NCI-H460 (cell line): ENCODE measurements around the gene ZC3H10. TPM values are rescaled to one million over a fixed set of nuclear protein-coding genes. Genes with fewer than 3 reads are reported as not detected.
"Not testable (repeated sequence)": the region's sequence is repeated elsewhere in the genome, so short reads cannot be mapped to it uniquely, and the experiment has no call there.

Experiments used
- DNase-seq: peaks from one replicate; pipeline ENCODE4 v3.0.0-alpha.2; 2016; ENCODE audit warnings: low read depth; ENCODE audit errors: extremely low read depth
- total RNA-seq: library from RNA; depleted of rRNA; stranded (reverse); fragments of >200 nt; shearing (Covaris generic); gene quantifications from 2 replicates; pipeline ENCODE4 v1.2.3, GENCODE V29; 2014

Gene ZC3H10
- total RNA-seq, 1 experiment from 2014 or later, result 5.3 TPM

DNA sequence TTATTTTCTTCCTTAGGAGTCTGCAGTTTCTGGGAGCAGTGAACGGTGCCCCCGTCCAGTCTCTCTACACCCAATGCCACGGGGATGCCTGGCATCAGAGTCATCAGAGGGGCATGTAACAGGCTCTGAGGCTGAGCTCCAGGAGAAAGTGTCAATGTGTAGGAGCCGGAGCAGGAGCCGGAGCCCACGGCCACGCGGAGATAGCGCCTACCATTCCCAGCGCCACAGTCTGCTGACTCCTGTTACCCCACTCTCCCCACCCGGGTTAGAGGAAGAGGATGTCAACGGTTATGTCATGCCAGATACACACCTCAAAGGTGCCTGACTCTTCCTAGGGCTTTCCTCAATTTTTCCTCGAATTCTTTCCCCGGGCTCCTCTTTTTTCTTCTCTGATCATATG, 17.0 kb upstream of the ZC3H10 start:
- DNase-seq, result no peak

DNA sequence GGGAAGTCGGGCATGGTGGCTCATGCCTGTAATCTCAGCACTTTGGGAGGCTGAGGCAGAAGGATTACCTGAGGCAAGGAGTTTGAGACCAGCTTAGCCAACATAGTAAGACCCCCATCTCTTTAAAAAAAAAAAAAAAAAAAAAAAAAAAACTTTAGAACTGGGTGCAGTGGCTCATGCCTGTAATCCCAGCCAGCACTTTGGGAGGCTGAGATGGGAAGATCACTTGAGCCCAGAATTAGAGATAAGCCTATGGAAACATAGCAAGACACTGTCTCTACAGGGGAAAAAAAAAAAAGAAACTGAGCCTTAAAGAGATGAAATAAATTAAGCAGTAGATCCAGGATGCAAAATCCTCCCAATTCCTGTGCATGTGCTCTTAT, 15.4 kb upstream of the ZC3H10 start:
- DNase-seq, result no peak

DNA sequence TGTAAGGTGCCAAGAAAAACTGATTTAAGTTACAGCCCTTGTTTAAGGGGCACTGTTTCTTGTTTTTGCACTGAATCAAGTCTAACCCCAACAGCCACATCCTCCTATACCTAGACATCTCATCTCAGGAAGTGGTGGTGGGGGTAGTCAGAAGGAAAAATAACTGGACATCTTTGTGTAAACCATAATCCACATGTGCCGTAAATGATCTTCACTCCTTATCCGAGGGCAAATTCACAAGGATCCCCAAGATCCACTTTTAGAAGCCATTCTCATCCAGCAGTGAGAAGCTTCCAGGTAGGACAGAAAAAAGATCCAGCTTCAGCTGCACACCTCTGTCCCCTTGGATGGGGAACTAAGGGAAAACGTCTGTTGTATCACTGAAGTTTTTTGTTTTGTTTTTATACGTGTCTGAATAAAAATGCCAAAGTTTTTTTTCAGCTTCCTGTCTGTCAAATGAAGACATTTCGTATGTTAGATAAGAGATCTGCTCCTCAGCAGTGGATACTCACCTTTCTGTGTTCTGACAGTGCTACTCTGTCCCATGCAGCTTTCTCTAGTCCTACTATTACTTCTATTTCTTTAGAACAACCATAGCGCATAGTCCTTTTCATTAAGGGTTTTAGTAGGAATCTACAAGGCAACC, 14.9 kb upstream of the ZC3H10 start:
- DNase-seq, result no peak

DNA sequence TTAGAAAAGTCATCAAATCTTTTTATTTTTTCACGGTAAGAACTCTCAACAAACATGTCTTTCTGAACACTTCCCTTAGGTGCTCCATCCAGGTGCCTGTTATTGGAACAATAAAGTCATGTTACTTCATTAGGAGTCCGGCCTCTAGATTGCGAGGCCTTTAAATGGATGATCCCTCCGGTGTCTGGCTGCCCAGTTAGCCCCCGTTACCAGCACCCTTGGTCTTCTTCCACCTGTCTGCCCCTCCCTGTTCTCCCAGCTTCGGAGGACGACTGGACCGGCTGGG, 14.3 kb upstream of the ZC3H10 start:
- DNase-seq, result no peak

DNA sequence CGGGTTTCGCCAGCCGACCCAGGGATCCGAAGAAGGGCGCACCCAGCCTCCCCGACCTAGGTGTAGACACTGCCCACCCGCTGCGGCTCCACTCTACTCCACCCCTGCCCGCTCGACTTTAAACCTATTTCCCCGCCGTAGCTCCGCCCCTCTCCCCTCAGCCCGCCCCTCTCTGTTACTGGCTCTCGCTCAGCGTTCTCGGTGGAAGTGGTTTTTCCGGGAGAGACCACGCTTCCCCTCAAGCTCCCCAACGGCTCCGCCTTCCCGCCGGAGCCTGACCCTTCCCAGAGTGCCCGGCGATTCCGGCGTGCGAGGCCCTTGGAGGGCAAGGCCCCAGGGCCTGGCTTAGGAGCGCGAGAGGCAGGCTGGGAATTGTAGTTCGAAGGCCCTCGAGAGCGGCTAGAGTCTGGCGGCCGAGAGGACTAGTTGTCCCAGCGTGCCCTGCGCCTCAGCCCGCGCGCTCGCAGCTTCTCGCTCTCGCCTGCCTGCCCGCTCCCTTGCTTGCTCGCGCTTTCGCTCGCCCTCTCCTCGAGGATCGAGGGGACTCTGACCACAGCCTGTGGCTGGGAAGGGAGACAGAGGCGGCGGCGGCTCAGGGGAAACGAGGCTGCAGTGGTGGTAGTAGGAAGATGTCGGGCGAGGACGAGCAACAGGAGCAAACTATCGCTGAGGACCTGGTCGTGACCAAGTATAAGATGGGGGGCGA, 13.8 kb upstream of the ZC3H10 start, which contains the start of gene PA2G4:
Gene PA2G4 (plus strand): TSS at position 451 of the 706 bp plus-strand sequence. CDS start 179 bp downstream, at position 630.
- peak; percentile 98 for DNase-seq

DNA sequence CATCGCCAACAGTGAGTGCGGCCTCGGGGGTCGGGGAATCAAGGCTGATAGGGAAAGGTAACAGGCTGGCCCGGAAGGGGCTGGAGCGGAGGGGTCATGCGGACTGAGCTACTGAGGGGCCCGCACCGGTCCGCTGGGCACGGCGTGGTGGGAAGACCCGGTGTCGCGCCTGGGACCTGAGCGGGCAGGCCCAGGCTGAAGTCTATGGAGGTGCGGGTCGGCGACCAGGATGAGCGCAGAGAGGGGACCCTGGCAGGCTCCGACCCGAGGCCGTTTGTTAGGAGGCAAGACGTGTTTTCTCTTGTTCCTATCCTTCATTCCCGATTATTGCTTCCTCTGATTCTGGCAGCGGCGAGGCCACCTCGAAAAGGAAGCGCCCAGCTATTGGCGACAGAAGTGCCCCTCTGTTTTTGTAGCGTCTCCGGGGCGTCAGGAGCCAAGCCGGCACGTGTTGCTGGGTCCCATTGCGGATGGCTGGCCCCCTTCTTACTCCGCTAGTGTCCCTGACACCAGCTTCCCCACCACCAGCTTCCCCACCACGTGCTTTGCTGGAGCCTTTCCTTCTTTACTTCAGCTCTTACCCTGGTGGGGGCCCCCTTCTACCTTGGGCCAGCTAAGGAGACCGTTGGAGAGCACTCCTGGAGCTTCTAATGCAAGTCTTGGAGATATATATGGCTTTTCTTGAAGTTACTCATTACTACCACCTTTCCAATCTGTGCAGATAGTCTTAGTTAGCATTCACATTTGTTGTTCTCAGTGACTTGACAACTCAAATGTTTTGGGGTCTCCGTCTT, 13.1 kb upstream of the ZC3H10 start:
- DNase-seq, result no peak

DNA sequence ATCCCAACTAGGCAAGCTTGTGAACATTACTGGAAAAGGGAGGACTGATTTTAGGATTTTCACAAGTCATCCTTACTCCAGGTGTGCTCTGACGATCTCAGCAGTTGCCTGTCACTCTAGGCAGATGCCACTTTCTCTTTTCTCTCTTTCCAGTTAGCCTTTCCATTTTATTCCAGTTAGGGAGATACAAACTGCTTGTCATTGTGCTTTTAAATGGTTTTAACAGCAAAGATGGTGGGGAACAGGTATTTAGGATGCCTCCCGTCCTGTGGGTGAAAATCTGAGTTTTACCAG, 12.5 kb upstream of the ZC3H10 start:
- DNase-seq, result no peak

DNA sequence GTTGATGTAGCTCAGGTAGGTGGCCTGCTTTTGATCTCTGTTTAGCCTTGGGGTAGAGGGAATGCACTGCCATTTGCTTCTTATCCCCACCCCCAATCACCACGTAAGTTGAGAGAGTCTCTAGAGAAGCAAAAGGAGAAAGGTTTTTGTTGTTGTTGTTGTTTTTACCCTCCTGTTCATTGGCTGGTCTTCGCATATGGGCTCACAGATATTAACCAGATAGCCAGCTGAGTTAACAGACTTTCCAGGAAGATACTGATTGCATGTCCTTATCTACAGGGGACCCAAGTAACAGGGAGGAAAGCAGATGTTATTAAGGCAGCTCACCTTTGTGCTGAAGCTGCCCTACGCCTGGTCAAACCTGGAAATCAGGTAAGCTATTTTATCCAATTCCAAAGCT, 10.8 kb upstream of the ZC3H10 start:
- no peak for DNase-seq

DNA sequence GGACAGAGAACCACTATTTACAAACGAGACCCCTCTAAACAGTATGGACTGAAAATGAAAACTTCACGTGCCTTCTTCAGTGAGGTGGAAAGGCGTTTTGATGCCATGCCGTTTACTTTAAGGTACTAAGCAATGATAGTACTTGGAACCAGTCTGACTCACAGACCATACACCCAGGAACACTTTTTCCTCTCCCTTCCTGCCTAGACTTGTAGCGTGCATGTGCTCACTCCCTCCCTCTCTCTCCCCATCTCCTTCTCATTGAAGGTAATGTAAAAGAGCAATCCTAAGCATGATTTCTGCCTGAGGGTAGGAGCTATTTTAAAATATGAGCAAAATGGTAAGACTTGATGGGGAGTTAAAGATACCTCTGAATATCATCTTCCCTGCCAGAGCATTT, 7.5 kb upstream of the ZC3H10 start:
- DNase-seq, result no peak

DNA sequence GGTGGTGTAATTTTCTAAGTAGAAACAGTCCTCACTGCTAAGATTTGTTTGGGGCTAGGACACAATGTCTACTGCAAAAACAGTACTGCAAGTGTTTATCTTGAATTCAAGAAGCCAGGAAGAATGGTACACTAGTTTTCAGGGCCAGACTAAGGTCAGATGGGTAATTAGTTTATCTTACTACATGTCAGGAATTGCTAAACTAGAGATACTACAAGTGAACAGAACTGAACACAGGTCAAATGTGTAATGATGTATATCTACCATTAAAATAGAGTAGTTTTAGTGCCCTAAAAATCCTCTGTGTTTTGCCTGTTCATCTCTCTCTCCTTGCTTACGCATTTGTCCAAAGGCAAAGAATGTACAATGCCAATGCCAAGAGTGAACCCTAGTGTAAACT, 4.0 kb upstream of the ZC3H10 start:
- no peak for DNase-seq

DNA sequence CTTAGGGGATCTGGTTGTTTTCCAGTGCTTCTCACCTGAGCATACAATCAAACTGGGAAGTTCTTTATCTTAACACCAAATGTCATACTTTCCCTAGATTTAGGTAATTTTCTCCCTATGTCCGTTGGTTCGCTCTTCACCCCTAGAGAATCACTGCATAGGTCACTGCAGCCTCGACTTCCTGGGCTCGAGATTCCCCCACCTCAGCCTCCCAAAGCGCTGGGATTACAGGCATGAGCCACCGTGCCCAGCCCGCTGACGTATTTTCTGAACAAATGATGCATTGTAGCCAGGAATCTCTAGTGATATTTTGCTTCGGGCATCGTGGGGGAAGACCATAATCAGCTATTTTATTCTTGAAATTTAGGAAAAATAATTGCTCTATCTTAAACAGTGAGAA, 2.7 kb upstream of the ZC3H10 start:
- DNase-seq, result no peak

DNA sequence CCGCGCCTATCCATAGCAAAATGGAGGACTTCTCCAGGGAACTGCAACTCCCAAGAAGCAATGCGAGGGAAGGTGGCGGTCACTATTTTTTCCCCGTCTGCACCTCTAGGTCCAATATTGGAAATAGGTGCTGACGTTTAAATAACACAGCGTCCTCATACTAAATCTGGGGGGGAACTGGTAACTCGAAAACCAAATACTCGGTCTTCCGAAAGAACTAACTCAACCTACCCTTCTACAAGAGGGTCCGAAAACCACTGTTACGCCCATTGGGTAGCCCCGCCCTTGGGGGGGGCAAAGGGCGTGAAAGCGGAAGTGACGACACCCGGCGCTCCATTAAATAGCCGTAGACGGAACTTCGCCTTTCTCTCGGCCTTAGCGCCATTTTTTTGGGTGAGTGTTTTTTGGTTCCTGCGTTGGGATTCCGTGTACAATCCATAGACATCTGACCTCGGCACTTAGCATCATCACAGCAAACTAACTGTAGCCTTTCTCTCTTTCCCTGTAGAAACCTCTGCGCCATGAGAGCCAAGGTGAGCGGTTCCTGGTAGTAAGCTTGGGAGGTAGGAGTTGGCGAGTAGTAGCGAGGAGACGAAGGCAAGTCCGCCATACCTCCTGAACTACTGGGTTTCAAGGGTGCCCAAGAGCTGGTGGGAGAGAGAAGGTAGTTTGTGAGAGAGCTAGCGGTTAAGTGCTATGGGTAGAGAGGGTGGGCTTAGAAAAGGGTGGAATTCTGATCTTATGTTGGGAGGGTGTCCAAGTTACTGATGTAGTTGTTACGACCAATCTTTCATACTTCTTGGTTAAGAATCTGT, 1.6 kb upstream of the ZC3H10 start, which contains the start of gene RPL41:
Gene RPL41 (plus strand): TSS at position 367 of the 815 bp plus-strand sequence.
- DNase-seq, result peak; percentile 95

DNA sequence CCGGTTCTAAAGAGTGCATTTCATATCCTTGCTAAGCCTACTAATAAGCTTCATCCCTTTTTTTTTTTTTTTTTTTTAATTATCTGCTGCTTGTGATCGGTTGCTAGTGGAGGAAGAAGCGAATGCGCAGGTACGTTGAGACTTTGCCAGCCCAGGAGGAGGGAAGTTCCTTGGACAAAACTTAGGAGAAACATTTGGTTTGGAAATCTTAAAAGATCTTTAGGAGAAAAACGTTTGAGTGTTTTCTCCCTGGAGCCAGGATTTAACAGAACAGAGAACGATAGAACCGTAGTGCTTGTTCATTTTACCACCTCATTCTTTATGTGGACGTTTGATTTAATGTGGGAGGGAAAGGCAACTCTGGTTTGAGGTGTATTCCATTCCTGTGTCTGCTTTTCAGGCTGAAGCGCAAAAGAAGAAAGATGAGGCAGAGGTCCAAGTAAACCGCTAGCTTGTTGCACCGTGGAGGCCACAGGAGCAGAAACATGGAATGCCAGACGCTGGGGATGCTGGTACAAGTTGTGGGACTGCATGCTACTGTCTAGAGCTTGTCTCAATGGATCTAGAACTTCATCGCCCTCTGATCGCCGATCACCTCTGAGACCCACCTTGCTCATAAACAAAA, 872 bp upstream of the ZC3H10 start:
- DNase-seq, result not testable (repeated sequence)

DNA sequence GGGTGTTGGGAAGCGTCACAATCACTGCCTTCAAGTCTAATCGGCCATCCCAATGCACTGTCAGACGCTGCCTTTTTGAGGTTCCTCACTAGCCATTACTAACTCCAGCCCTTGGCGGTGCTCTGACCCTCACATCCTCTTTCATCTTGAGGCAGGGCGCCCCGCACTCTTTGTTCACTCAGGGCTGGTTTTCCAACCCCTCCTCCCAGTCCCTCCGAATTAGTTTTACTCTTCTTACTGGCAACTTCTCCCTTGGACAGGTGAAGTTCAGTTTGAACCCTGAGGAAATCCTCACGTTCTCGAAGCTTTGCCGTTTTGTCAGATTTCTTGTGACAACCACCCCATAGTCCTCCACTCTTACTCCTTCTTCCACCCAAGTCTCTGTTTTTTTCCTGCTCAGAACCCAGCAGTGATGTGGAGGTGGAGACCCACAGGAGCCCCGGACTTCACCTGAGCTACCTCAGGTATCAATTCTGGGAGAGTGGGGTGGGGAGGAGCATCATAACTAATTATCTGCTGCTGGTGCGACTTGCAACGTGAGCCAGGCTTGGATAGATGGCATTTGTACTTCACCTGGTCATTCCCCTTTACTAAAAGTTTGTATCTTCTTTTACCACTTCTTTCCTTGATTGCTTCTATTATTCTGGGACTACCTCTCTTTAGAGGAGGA, 757 bp downstream of the ZC3H10 start:
- no peak for DNase-seq

DNA sequence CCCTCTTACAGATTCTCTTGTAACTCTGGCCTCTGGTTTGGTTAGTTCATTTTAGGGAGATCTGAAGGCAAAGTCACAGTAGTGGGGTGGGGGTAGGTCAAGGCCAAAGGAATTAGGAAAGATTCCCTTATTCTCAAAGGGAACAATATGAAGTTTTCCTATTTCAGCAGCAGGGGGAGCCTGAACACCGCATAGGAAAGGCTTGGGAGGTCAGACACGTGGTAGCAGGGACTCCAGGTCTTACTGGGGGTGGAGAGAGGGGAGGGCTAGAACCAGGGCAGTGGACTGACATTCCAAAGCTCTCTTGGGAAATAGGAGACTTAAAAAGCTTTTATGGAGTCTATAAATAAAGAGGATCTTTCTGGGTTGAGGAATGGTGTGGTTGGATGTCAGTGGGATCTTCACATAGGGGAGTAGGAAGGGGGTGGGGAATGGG, 1.3 kb downstream of the ZC3H10 start:
- peak; percentile 87 for DNase-seq

DNA sequence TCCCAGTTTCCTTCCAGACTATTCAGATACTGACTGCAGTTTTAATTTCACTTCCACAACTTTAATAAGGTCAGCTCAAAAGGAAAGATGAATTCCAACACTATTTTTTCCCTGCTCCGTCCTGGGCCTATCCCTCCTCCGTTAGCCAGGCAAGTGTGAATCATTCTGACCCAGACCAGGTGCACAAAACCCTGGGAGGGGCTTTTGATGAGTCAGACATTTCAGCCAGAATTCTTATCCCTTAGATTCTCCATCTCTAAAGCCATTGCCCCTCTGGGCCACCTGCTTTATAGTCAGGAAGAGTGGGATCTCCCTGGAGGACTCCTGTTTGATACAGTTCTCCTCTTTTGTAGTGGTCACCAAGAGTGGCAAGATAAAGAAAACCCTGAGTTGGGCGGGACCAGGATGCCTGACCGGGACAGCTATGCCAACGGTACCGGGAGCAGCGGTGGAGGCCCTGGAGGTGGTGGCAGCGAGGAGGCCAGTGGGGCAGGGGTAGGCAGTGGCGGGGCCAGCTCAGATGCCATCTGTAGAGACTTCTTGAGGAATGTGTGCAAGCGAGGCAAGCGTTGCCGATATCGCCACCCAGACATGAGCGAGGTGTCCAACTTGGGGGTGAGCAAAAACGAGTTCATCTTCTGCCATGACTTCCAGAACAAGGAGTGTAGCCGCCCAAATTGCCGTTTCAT, 2.2 kb downstream of the ZC3H10 start:
- DNase-seq, result no peak

DNA sequence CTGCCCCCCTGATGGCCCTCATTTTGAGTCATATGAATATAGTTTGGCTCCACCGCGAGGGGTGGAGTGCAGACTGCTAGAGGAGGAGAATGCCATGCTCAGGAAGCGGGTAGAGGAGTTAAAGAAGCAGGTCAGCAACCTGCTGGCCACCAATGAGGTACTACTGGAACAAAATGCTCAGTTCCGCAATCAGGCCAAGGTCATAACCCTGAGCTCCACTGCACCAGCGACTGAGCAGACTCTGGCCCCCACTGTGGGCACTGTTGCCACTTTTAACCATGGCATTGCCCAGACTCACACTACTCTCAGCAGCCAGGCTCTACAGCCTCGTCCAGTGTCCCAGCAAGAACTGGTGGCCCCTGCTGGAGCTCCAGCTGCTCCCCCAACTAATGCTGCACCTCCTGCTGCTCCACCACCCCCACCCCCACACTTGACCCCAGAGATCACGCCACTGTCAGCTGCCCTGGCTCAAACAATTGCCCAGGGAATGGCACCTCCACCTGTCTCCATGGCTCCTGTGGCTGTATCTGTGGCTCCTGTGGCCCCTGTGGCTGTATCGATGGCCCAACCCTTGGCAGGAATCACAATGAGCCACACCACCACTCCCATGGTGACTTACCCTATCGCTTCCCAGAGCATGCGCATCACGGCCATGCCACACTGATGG, 3.3 kb downstream of the ZC3H10 start:
- no peak for DNase-seq

DNA sequence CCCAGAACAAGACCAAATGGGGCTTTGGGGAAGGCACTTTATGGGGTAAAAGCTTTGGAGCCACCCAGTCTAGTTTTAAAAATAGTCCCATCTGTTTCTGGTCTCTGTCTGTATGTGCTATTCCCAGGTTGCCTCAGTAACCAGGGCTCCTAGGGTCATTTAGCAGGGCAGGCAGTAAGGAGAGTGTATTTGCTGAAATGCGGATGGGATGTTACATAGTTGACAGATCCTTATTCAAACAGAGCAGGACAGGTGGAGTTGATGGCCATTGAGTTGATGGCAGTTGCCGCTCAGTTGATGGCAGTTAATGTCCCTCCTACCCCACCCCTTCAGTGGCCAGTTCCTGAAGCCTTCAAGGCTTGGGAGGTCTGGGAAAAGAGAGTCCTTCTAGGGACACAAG, 4.6 kb downstream of the ZC3H10 start:
- DNase-seq, result no peak

DNA sequence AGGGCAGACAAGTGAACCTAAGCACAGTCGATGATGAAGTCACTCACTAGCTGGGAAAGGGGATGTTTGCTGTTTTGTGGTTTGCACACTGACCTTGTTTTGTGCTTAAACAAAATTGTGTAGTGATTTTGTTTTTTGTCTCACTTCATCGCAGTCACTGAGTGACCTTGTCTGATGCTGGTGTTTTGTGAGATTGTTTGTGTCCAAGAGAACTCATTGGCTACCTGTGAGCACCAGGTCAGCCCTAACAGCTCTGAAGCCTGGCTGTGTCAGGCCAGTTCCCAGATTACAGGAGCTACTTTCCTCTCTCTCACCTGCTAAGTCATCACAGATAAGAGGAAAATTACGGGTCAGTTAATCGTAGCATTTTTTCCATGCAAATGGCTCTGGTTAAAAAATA, 6.1 kb downstream of the ZC3H10 start:
- DNase-seq, result no peak
